Measurements from ENCODE around the gene WDFY4.

The WDFY4 gene

GRCh38 chr10:48759113-48759901, 74.6 kb downstream of the WDFY4 start:
- DNase-seq (ENCODE audit: insufficient read length, low spot score) (no peak), FAIRE-seq (no peak)

GRCh38 chr10:48760983-48761382, 76.3 kb downstream of the WDFY4 start:
- no peak for FAIRE-seq
- no peak for DNase-seq (ENCODE audit: insufficient read length, low spot score)
- TF ChIP-seq, protein P1, sequence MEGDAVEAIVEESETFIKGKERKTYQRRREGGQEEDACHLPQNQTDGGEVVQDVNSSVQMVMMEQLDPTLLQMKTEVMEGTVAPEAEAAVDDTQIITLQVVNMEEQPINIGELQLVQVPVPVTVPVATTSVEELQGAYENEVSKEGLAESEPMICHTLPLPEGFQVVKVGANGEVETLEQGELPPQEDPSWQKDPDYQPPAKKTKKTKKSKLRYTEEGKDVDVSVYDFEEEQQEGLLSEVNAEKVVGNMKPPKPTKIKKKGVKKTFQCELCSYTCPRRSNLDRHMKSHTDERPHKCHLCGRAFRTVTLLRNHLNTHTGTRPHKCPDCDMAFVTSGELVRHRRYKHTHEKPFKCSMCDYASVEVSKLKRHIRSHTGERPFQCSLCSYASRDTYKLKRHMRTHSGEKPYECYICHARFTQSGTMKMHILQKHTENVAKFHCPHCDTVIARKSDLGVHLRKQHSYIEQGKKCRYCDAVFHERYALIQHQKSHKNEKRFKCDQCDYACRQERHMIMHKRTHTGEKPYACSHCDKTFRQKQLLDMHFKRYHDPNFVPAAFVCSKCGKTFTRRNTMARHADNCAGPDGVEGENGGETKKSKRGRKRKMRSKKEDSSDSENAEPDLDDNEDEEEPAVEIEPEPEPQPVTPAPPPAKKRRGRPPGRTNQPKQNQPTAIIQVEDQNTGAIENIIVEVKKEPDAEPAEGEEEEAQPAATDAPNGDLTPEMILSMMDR (IDR thresholded peaks at IDR 0.05; ENCODE audit: insufficient read depth, missing control alignments): no peak

More at GRCh38 chr10:48759113-48759901, 74.6 kb downstream of the WDFY4 start:
- TF ChIP-seq, protein P1 (IDR thresholded peaks at IDR 0.05; ENCODE audit: insufficient read depth, missing control alignments): no peak

DNA sequence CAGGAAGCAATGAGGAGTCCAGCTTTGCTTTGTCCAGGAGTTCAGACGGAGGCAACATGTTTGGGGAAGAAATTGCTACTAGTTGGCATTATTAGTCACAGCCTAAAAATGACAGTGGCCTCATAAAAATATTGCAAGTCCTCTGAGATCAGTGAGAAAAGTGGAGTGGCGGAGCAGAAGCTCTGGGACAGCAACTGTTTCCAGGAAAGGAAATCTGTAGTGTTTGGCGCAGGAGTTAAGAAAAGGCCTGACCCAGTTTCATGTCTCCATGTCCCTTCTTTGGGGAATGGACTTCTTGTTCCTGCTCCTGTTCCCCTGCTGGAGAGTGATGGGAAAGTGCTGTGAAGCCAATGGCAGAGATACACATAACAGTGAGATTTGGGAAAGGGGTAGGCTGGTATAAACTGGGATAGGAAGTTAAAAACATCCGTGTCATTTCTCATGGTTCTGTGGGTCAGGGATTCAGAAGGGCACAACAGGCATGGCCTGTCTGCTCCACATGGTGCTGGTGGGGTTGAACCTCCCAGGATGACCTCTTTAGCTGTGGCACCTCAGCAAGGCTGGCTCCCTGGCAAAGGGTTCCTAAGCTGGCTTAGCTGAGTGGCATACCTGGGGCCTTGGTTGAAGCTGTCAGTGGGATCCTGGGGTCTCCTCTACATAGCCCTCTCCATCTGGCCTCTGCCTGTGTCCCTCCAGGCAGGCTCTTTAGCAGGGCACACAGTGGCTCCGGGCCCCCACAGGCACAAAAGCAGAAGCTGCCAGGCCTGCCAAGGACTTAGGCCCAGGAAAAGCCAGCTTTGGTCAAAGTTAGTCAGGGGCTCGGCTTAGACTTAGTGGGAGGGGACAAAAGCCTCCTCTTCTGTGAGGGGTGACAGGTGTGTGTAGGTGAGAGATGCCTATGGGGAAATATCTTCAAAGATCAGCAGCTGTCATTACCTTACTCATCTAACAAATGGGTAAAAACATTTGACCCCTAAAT, 77.7 kb downstream of the WDFY4 start:
- DNase-seq (ENCODE audit: insufficient read length, low spot score) (no peak), FAIRE-seq (no peak)
- TF ChIP-seq, protein P1 (IDR thresholded peaks at IDR 0.05; ENCODE audit: insufficient read depth, missing control alignments): no peak

DNA sequence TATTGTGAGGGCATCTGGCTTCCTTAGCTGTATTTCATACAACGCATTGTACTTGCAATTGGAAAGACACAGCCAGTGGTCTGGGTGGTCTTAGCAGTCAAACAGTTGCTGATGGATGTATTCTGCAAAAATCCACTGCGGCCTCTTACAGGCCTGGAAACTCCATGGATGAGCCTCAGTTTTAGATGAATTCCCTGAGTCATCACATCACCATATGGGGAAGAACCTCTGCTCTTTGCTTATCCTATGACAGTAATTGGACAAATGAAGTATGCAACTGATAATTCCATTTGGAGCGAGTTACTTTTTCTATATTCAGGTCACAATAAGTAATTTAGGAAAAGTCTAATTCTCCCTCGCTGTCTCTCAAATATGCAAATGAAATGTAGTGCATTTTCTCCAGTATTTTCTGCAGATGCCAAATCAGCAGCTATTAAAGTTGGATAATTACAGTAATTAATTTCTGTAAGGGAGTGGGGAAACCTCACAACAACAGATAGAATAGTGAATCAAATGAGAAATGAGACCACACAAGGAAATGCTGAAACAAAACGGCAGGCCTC, 78.8 kb downstream of the WDFY4 start:
- TF ChIP-seq, protein P1 (IDR thresholded peaks at IDR 0.05; ENCODE audit: insufficient read depth, missing control alignments): no peak
- FAIRE-seq: no peak

DNA sequence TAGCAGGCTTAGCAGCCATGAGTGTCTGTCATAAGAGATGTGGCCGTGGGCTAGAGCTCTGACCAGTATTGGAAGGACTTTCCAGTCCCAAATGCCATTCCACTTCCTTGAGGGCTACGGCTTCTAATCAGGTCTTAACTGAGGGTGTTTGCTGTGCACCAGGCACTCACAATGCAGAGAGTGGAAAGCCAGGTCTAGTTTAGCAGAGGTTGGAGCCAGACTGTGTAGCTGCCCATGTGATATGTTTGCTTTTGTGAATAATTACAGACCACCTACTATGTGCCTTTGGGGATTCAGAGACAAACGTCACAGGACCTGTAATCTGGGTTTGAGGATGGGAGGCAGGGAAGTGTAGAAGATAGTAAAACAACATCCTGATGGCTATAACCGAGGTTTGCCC, 79.8 kb downstream of the WDFY4 start:
- TF ChIP-seq, protein P1 (IDR thresholded peaks at IDR 0.05; ENCODE audit: insufficient read depth, missing control alignments): no peak
- FAIRE-seq (no peak), DNase-seq (ENCODE audit: insufficient read length, low spot score) (no peak)

More for the DNA sequence above, 78.8 kb downstream of the WDFY4 start:
- no peak for DNase-seq (ENCODE audit: insufficient read length, low spot score)

DNA sequence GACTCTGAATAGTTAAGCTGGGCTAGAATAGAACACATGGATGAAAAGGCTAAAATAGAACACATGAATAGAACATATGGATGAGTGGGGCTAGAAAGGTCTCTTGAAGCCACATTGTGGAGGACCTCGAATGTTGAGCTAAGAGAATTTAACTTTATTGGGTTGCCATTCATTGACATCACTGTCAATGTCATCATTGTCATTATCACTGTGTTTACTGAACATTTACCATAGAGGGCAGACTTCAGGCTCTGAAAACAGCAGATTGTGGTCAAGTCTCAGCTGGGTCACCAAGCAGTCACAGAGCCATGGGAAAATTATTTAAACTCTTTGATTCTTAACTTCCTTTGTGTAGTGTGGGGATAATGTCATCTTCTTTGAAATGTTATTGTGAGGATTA, 80.4 kb downstream of the WDFY4 start:
- TF ChIP-seq, protein P1 (IDR thresholded peaks at IDR 0.05; ENCODE audit: insufficient read depth, missing control alignments): no peak
- FAIRE-seq (no peak), DNase-seq (ENCODE audit: insufficient read length, low spot score) (no peak)
